CMK (cell line): Measurements from ENCODE around the gene PGAM4.
"Not testable (repeated sequence)": the region's sequence is repeated elsewhere in the genome, so short reads cannot be mapped to it uniquely, and the experiment has no call there.

ENCODE experiments used
- DNase-seq: peaks from one replicate; pipeline ENCODE4 v3.0.0-alpha.2; 2010; ENCODE audit warnings: low read depth

PGAM4 gene

DNA sequence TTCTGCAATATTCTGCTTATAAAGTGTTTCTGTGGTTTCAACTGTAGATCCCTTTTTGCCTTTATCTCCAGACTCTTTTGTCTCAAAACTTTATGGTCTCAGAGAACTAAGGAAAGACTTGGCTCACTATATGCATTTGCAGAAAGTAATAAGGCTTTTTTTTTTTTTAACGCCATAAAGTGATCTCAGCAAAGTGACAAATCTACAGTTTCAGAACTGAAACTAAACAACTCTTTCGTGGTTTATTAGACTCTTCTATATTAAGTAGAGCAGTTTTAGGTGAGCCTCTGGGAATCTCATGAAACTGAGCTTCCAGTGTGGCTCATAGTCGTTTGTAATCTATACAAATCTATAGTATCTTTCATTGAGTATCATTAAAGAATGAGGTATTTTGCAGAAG lies 43.7 kb downstream of the PGAM4 start:
- no peak for DNase-seq

GRCh38 chrX:77924320-77924859 lies 45.0 kb downstream of the PGAM4 start:
- no peak for DNase-seq

- no peak for DNase-seq
Measured at GRCh38 chrX:77922787-77923186, 46.7 kb downstream of the PGAM4 start.

- not testable (repeated sequence) for DNase-seq
Measured at GRCh38 chrX:77919370-77919769, 50.1 kb downstream of the PGAM4 start.

- no peak for DNase-seq
Measured at GRCh38 chrX:77918568-77918967, 50.9 kb downstream of the PGAM4 start.
